Muscle of leg (tissue), 11 donors: ENCODE measurements around the gene SKI. TPM values are rescaled to one million over a fixed set of nuclear protein-coding genes. Genes with fewer than 3 reads are reported as not detected.
A peak's percentile ranks its signal among the peaks of the same experiment; 100 is the strongest.

Source experiments
- DNase-seq: peaks from one replicate; pipeline ENCODE4 v3.0.0; 2013
- H3K27ac ChIP-seq: one replicate; pipeline ENCODE4 v1.5.1; 2013; ENCODE audit warnings: mild to moderate bottlenecking, low read length, control low read depth
- H3K27me3 ChIP-seq: one replicate; pipeline ENCODE4 v1.6.1; 2013; ENCODE audit warnings: low read length; ENCODE audit not compliant: control insufficient read depth, insufficient read depth
- H3K36me3 ChIP-seq: one replicate; pipeline ENCODE4 v1.6.1; 2013; ENCODE audit warnings: low read length; ENCODE audit not compliant: control insufficient read depth, insufficient read depth
- H3K4me1 ChIP-seq: one replicate; pipeline ENCODE4 v1.6.1; 2013; ENCODE audit warnings: low read length; ENCODE audit not compliant: control insufficient read depth, insufficient read depth
- H3K4me3 ChIP-seq: one replicate; pipeline ENCODE4 v1.5.1; 2013; ENCODE audit warnings: low read length, control low read depth
- H3K9me3 ChIP-seq: replicated peaks from 2 replicates; pipeline ENCODE4 v1.6.1; 2013; ENCODE audit warnings: low read depth, low read length; ENCODE audit not compliant: control insufficient read depth
- WGBS: methylation state at CpG from one replicate; pipeline ENCODE4 v1.1.5; 2013; ENCODE audit warnings: missing lambda C conversion rate; ENCODE audit not compliant: insufficient coverage; 5-methylcytosine and 5-hydroxymethylcytosine counted together
- polyA plus RNA-seq, 8 donors: library from polyadenylated mRNA; unstranded; fragments of 120-200 nt; gene quantifications; one replicate each; pipeline versions ENCODE4 v1.2.1 to v1.2.3, GENCODE V29; 2013; ENCODE audit warnings: inconsistent platforms in 1 of 8, low replicate concordance in 1 of 8; ENCODE audit not compliant: insufficient read length in 8 of 8, insufficient read depth in 1 of 8
- total RNA-seq: library from RNA; stranded (reverse); fragments of 120-200 nt; gene quantifications from one replicate; pipeline ENCODE4 v1.2.4, GENCODE V29; 2013

SKI gene
- total and polyA plus RNA-seq, 9 donors = 16.8 to 83.2 (median 65.5) TPM

DNA sequence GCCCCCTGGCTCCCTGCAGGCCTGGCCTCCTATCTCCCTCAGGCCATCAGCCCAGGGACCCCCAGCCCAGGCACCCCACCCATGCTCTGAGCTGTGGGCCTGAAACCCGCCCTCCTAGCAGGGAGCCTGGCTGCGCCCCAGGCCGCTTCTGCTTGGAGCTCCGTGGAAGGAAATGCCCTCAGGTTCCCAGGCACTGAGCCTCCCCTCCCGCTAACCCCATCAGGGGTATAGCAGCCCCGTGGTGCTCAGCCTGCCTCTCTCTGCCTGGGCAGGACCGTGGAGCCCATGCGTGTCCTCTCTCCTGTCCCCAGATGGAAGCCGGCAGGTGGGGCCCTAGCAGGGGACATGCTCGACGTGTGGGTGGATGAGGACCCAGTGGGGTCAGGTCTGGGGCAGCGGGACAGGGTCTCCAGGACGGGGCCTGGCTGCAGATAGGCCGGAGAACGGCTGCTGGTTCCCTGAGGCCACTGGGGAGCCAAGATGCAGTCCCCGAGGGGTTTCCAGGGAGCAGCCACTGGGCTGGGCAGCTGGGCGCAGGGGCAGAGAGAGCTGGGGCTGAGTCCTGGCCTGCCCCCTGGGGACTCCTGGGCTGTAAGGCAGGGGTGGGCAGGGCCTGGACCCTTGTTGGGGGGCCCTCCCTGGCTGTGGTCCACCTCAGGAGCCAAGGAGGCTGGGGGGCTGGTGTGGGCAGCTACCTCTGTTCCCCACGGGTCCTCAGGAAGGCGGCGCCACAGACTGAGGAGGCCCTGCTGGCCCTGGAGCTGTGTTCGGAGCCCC lies 87.7 kb downstream of the SKI start:
- peaks cover 93% of the 10 kb centered on the region for H3K4me1 ChIP-seq
- no peak for DNase-seq
- H3K36me3 ChIP-seq = peaks cover under 1% of the 10 kb centered on the region
- no peaks in the 10 kb centered on the region for H3K9me3 ChIP-seq
- H3K27ac ChIP-seq = peak overlapping the region; percentile 97
- no peaks in the 10 kb centered on the region for H3K27me3 ChIP-seq
- 42% methylated on average over 16 of the region's 21 CpGs for WGBS
- no peak overlapping the region for H3K4me3 ChIP-seq

DNA sequence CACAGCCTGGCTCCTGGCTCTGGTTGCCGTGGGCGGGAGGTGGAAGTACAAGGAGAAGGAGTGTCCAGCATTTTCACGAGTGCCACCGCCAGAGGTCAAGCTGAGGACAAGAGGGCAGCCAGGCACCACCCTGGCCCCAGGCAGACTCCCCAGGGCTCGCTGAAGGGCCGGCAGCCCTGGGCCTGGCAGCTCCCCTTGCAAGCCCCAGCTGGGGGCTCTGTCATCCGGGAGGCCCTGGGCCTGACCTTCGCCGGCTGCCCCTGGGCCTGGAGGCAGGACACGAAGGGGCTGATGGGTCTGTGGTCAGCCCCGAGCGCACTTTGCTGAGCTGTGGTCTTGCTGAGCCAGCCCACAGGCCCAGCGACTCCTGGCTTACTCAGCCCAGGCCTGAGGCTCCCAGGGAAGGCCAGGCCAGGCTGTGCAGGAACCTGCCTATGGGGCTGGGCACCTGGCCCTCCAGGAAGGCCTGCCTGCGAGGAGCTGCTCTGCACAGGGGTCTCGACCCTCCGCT lies 88.4 kb downstream of the SKI start:
- no peaks in the 10 kb centered on the region for H3K9me3 ChIP-seq
- H3K4me3 ChIP-seq = no peak overlapping the region
- H3K4me1 ChIP-seq = peaks cover 93% of the 10 kb centered on the region
- no peaks in the 10 kb centered on the region for H3K36me3 ChIP-seq
- no peaks in the 10 kb centered on the region for H3K27me3 ChIP-seq
- DNase-seq = no peak
- WGBS = 52% methylated on average over 13 of the region's 16 CpGs
- H3K27ac ChIP-seq = peak overlapping the region; percentile 97

DNA sequence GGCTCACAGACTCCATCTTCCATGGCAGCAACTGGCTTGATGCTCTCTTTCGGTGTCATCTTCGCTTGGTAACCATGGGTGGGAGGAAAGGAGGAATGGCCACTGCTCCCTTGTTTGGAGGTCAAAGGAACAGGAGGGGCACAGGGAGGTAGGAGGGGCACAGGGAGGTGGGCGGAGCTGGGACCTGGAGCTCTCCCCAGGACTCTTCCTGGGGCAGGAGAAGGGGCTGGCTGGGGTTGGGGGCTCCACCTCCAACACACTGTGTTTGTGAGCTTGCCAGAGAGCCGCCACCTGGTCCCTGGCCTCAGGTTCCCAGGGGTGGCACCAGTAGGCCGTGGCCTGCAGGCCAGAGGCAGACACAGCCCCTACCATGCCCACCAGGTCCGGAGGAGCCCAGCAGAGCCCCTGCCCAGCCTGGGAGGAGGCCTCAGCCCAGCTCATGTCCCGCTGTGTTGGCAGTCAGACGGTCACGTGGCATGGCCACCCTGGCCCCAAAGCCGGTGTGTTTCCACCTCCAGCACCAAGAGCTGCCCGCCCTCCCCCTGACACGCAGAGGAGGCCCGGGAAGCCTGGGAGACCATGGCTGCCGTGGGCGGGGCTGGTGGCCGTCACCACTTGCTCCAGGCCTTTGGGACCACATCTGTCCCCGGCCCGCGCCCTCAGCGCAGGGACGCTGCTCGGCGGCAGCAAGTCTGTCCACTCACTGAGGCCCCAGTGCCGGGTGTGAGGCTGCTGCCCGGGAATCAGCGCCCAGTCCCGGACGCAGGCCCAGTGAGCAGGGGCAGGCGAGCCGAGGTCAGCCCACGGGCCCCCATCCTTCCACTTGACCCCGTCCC lies 89.3 kb downstream of the SKI start:
- no peak for DNase-seq
- Histone ChIP-seq H3K27me3 (no peaks in the 10 kb centered on the region), H3K36me3 (no peaks in the 10 kb centered on the region), H3K27ac (peak overlapping the region; percentile 97), H3K9me3 (no peaks in the 10 kb centered on the region), H3K4me1 (peaks cover 93% of the 10 kb centered on the region), H3K4me3 (no peak overlapping the region)
- WGBS = 88% methylated on average over 24 of the region's 32 CpGs

DNA sequence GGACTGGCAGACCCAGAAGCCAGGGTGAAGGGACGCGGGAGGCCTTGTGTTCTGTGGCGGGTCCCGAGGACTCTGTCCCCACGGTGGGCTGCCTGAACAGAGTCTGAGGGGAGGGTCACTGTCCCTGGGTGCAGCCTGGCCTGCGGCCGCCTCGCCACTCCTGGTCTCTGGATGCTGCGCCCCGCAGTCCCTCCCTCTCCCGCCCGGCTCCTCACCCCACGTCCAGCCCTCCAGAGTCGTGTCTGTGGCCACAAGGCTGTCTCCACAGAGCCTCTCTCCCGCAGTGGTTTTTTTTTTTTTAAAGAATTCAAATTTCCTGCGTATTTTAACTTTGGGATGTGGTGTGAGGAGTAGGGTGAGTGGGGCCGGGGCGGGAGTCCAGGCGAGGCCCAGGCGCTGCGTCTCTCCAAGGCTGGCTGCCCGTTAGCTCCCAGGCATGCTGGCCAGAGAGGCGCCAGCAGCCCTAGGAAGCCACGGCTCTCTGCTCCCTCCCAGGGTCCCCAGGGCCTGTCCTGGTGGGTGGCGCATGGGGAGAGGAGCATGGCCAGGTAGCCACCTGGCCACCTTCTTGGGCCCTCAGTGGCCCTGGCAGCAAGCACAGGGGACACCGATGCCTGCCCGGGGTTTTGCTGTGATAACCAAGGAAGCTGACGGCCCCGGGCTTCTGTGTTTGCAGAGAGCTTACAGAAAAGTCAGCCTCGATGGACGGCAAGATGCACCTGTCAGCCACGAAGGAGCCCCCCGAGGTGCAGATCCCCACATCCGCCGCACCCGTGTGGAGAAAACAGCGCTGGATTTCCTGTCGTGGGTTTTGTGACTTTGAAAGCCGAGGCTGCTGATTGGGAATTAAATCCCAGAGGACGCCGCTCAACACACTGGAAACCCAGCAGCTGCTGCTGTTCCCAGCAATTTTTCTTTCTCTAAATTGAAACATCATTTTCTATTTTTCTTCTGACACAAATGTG lies 90.5 kb downstream of the SKI start:
- H3K27ac ChIP-seq = peak overlapping the region; percentile 97
- H3K4me3 ChIP-seq = no peak overlapping the region
- 40% methylated on average over 26 of the region's 41 CpGs for WGBS
- H3K9me3 ChIP-seq = no peaks in the 10 kb centered on the region
- H3K36me3 ChIP-seq = no peaks in the 10 kb centered on the region
- DNase-seq = no peak
- no peaks in the 10 kb centered on the region for H3K27me3 ChIP-seq
- peaks cover 93% of the 10 kb centered on the region for H3K4me1 ChIP-seq

DNA sequence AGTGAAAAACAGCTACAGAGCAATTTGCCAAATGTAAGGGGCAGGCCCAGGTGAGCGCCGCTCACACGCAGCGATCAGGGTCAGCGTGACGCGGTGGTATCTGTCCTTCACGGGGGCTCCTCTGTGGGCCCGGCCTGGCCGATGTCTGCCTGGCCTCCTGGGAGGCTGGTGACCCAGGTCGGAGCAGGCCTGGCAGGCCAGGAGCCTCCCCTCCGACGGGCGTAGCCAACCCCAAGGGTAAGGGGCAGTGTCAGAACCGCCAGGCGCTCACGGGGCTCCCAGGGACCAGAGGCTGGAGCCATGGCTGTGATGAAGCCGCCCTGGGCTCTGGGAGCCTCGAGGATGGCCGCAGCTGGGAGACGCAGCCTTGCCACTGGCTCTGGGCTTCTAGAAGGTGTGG lies 91.2 kb downstream of the SKI start:
- WGBS = 33% methylated on average over 18 of the region's 21 CpGs
- Histone ChIP-seq H3K27me3 (no peaks in the 10 kb centered on the region), H3K4me1 (peaks cover 93% of the 10 kb centered on the region), H3K9me3 (no peaks in the 10 kb centered on the region), H3K27ac (peak overlapping the region; percentile 97), H3K36me3 (no peaks in the 10 kb centered on the region), H3K4me3 (no peak overlapping the region)
- no peak for DNase-seq

DNA sequence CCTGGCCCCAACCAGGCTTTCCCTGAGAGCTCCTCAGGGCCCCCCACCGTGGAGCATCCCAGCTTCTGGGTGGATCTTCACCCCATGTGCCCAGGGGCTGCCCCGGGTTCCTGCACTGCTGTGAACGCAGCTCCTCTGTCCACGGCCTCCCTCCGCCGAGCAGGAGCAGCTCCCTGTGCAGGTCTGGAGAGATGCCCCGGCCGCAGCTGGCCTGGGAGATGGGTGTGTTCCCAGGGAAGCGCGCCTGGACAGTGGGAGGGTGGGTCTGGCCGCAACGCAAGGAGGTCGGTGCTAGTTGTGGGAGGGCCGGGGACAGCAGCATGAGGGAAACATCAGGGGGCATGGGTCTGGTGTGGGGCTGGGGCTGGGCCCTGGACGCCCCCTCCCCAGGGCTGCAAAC lies 91.9 kb downstream of the SKI start:
- Histone ChIP-seq H3K4me1 (peaks cover 96% of the 10 kb centered on the region), H3K27ac (peak overlapping the region; percentile 97), H3K4me3 (peak overlapping the region; percentile 19), H3K27me3 (peaks cover 5% of the 10 kb centered on the region), H3K9me3 (no peaks in the 10 kb centered on the region), H3K36me3 (no peaks in the 10 kb centered on the region)
- WGBS = 27% methylated on average over 15 of the region's 15 CpGs
- peak; percentile 87 for DNase-seq

DNA sequence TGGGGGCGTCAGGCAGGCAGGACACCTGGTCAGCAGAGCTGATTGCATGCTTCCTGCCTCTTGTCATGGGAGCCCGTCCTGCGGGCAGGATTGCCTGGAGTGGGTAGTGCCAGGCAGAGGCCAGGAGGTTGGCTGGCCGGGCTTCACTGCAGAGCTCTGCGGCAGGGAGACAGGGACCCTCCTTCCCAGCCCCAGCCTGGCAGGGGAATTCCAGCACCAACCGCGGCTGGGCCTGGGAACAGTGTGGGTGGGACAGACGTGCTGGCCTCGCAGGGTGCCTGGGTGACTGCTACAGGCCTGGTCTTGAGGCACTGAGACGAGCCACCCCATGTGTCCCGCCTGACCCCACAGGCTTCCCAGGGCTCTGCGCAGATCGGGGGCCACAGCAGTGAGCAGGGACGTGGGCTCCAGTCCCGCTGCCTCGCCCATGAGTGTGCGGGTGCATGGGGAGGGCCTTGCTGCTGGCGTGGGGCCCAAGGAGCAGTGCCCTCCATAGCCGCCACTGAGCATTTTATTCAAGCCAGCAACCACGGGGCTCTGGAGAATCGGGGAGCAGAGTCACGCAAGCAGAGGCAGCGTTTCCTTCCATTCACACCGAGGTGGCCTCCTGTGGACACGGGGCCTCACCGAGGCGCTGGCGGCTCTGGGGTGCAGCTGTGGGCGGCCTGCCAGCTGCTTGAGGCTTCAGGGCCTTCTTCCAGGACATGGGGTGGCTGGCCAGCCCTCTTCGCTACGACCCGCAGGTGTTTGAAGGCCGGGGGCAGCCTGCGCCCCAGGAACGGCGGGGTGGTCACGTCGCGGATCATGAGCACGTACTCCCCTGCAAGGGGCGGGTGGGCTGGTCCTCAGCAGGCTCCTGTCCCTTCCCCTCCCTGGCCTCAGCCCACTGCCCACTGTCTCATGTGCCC lies 92.9 kb downstream of the SKI start:
- Histone ChIP-seq H3K27ac (peak overlapping the region; percentile 97), H3K4me1 (peaks cover 91% of the 10 kb centered on the region), H3K36me3 (no peaks in the 10 kb centered on the region), H3K4me3 (no peak overlapping the region), H3K27me3 (peaks cover 5% of the 10 kb centered on the region), H3K9me3 (no peaks in the 10 kb centered on the region)
- no peak for DNase-seq
- 36% methylated on average over 38 of the region's 41 CpGs for WGBS

DNA sequence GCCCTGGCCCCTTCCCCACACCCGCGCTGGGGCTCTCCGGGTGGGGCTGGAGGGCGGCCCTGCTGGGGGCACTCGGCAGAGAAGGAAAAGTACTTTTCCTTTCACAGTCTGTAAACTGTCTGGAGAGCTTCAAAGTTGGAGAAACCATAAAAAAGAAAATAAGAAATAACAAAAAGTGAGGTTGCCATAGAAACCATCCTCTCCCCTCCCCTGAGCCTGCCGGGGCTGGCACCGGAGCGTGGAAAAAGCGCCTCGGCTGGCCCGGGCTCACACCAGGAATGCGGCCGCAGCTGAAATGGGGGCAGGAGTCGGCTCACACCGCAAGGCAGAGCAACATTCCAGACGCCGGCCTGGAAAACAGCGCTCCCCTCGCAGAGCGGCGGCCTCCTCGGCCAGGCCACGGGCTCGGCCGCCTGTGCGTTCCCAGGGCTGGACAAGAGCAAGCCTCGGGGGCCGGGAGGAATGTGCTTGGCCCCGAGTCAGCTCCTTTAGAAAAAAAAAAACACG lies 94.0 kb downstream of the SKI start:
- Histone ChIP-seq H3K4me3 (no peak overlapping the region), H3K36me3 (no peaks in the 10 kb centered on the region), H3K27me3 (peaks cover 5% of the 10 kb centered on the region), H3K4me1 (peaks cover 89% of the 10 kb centered on the region), H3K9me3 (no peaks in the 10 kb centered on the region), H3K27ac (peak overlapping the region; percentile 97)
- WGBS = 2% methylated on average over 25 of the region's 30 CpGs
- peak; percentile 96 for DNase-seq
